Naive thymus-derived CD8-positive, alpha-beta T cell (primary cell): ENCODE data around the gene SUPV3L1. TPM values are rescaled to one million over a fixed set of nuclear protein-coding genes. Genes with fewer than 3 reads are reported as not detected.
"Not testable (repeated sequence)": the region's sequence is repeated elsewhere in the genome, so short reads cannot be mapped to it uniquely, and the experiment has no call there.

Experiments used
- ATAC-seq, 2 donors: fragments of 150-1000 bp; cut with Tn5 transposase in 1 of 2; sonication (Bioruptor Pico), chemical (Tn5 transposase) in 1 of 2; 1 replicate in 1 of 2; 2 replicates in 1 of 2; pipeline ENCODE4 v1.10.0; 2021; ENCODE audit warnings: mild to moderate bottlenecking in 2 of 2, moderate library complexity in 2 of 2
- POLR2A ChIA-PET: fragments of 350-600 bp; sonication (Branson Sonifier 250); formaldehyde crosslinking; loops from one replicate; lab custom pipeline; 2021; ENCODE audit warnings: antibody characterized with exemption; lab: Charles Lee
- DNase-seq, 10 donors: peaks; one replicate each; pipeline versions ENCODE4 v3.0.0 to v3.0.0-alpha.2; 2020 to 2022
- H3K27ac Mint-ChIP-seq, 10 donors: one replicate each; pipeline ENCODE4 v1.8.0; 2020 to 2022; ENCODE audit warnings: mild to moderate bottlenecking in 10 of 10, mixed read lengths in 10 of 10, moderate library complexity in 4 of 10, inconsistent platforms in 1 of 10
- H3K27me3 Mint-ChIP-seq, 5 donors: one replicate each; pipeline ENCODE4 v1.8.0; 2021 to 2022; ENCODE audit warnings: mixed read lengths in 5 of 5
- H3K36me3 Mint-ChIP-seq, 3 donors: one replicate each; pipeline ENCODE4 v1.8.0; 2020 to 2022; ENCODE audit warnings: mixed read lengths in 3 of 3, mild to moderate bottlenecking in 2 of 3, inconsistent platforms in 1 of 3
- H3K4me1 Mint-ChIP-seq, 4 donors: one replicate each; pipeline ENCODE4 v1.8.0; 2021 to 2022; ENCODE audit warnings: mixed read lengths in 4 of 4
- H3K4me3 Mint-ChIP-seq, 10 donors: one replicate each; pipeline ENCODE4 v1.8.0; 2020 to 2022; ENCODE audit warnings: mild to moderate bottlenecking in 10 of 10, mixed read lengths in 10 of 10, moderate library complexity in 6 of 10, inconsistent platforms in 1 of 10
- H3K9me3 Mint-ChIP-seq, 9 donors: one replicate each; pipeline ENCODE4 v1.8.0; 2020 to 2022; ENCODE audit warnings: mixed read lengths in 9 of 9, mild to moderate bottlenecking in 3 of 9, inconsistent platforms in 1 of 9, moderate library complexity in 1 of 9
- polyA plus RNA-seq, 3 donors: library from polyadenylated mRNA; unstranded; fragments of 300-500 nt; fragmentation: Illumina TruSeq; gene quantifications; one replicate each; pipeline ENCODE4 v1.2.3, GENCODE V29; 2021
- total RNA-seq, 8 experiments: library from RNA in 2 of 8; stranded (reverse) in 2 of 8; gene quantifications; one replicate each; pipeline ENCODE4 v1.2.3 and lab custom pipeline; 2021 to 2026

Gene SUPV3L1
- total and polyA plus RNA-seq, 5 experiments from 2014 or later, result 10.8 to 40.3 (median 17.8) TPM

DNA sequence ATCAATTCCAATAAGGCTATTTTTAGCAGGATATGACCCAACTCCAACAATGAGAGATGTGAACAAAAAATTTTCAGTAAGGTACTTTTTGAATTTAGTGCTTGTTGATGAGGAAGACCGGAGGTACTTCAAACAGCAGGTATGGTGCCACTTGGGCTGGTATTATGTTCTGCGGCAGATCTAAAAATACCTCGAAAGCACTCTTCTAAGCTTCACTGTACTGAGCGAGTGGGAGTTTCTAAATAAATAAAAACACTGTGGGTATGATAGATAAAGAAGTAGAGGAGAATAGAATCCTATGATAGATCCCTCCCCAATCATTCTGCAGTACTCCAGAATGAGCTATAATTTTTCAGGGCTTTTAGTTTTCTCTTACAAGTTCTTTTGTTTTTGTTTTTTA lies 11.5 kb upstream of the SUPV3L1 start:
- Mint-ChIP-seq H3K27ac (peak overlapping the region in 1 of 10 donors; percentile 59), H3K4me1 (no peaks in the 10 kb centered on the region), H3K27me3 (no peaks in the 10 kb centered on the region), H3K9me3 (no peaks in the 10 kb centered on the region), H3K36me3 (peaks cover 6 to 74% (median 6%) of the 10 kb centered on the region in 3 donors), H3K4me3 (no peak overlapping the region)
- ATAC-seq, result no peak
- POLR2A ChIA-PET, result interaction anchor here (0.7 kb wide), 1 partner anchor 513 kb away, joined by 3 read pairs; no protein-coding TSS in a partner anchor
- no peak for DNase-seq

DNA sequence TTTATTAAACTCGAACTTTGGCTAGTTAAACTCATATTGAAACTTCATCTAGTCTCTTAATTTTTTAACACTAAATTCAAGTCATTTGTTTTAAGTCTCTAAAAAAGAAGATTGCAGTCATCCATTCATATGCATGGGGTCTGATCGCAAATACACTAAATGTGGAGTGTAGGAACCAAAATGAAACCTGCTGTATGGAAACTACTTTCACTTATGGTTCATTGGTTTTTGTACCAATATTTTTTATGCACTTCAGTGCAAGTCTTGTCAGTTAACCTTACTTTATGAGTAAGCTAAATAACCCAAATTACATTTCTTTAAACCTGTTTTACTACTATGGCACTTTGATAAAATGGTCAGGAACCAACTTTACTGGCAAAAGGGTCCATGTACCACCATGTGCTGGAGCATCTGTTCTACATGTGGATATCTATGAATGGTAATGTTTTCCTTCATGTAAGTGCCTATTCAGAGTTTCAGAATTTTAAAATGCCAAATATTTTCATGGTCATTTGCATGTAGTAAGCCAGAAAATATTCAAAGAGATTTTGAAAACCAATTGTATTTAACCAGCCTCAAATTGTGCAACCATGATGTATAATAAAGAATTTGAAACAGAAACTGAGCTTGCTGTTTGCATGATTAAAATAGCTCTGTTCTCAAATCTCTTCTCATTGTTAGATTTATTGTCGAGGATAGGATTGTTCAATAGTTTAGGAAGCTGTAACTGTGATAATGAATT lies 7.6 kb upstream of the SUPV3L1 start:
- Mint-ChIP-seq H3K36me3 (peaks cover 6 to 44% (median 6%) of the 10 kb centered on the region in 3 donors), H3K4me3 (no peak overlapping the region), H3K9me3 (no peaks in the 10 kb centered on the region), H3K27me3 (no peaks in the 10 kb centered on the region), H3K4me1 (no peaks in the 10 kb centered on the region), H3K27ac (peak overlapping the region in 2 of 10 donors; percentile 25 to 39)
- no peak for ATAC-seq
- POLR2A ChIA-PET, result no interaction called here
- DNase-seq, result no peak

- DNase-seq, POLR2A ChIA-PET, H3K4me3 Mint-ChIP-seq, ATAC-seq, H3K9me3 Mint-ChIP-seq, H3K27me3 Mint-ChIP-seq: not testable (repeated sequence)
- H3K4me1 Mint-ChIP-seq, result peaks cover 4 to 16% (median 15%) of the 10 kb centered on the region in 4 donors
- peak overlapping the region in 2 of 10 donors; percentile 44 to 62 for H3K27ac Mint-ChIP-seq
- H3K36me3 Mint-ChIP-seq, result peaks cover 1 to 19% (median 6%) of the 10 kb centered on the region in 3 donors
Observed at GRCh38 chr10:69175326-69175725, 4.7 kb upstream of the SUPV3L1 start.

DNA sequence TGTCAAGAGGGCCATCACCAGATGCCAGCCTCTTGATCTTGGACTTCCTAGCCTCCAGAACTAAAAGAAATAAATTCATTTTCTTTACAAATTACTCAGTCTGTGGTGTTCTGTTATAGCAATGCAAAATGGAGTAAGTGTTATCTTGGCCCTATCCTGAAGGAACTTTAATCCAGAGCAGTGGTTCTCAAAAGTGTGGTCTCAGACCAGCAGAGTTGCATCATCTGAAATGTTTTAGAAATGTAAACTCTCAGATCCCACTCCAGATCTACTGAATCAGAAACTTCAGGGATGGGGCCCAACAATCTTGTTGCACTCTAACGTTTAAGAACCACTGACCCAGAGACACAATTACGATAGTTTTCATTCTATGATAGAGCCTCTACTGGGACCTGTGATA lies 3.2 kb upstream of the SUPV3L1 start:
- peak overlapping the region in 5 of 10 donors; percentile 6 to 44 (median 16) for H3K27ac Mint-ChIP-seq
- POLR2A ChIA-PET, result no interaction called here
- H3K36me3 Mint-ChIP-seq, result peaks cover 0 to 7% (median 0%) of the 10 kb centered on the region in 3 donors
- peaks cover 9 to 30% (median 28%) of the 10 kb centered on the region in 4 donors for H3K4me1 Mint-ChIP-seq
- no peaks in the 10 kb centered on the region for H3K27me3 Mint-ChIP-seq
- ATAC-seq (no peak), DNase-seq (no peak)
- H3K9me3 Mint-ChIP-seq, result no peaks in the 10 kb centered on the region
- no peak overlapping the region for H3K4me3 Mint-ChIP-seq

DNA sequence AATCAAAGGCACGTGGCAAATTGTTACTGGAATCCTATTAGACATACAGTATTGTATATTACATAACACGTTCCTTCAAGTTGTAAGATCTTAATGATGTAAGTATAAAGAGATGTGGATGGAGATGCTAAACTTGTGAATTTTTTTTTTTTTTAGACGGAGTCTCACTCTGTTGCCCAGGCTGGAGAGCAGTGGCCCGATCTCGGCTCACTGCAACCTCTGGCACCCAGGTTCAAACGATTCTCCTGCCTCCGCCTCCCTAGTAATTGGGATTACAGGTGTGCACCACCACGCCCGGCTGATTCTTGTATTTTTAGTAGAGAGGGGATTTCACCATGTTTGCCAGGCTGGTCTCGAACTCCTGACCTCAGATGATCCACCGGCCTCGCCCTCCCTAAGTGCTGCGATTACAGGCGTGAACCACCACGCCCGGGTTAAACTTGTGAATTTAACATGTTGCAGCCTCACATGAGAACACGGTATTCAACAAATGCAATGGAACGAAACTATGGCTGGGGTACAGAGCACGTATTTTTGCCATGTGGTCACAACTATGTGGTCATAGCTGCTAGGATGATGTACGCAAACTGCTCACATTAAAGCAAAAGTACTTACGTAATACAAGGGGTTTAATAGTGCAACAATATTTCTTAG lies 818 bp upstream of the SUPV3L1 start:
- Mint-ChIP-seq H3K27ac (peak overlapping the region; percentile 99 to 100 (median 100)), H3K4me3 (peak overlapping the region; percentile 91 to 99 (median 96)), H3K27me3 (no peaks in the 10 kb centered on the region), H3K4me1 (peaks cover 15 to 47% (median 40%) of the 10 kb centered on the region in 4 donors), H3K9me3 (no peaks in the 10 kb centered on the region), H3K36me3 (peaks cover 0 to 16% (median 0%) of the 10 kb centered on the region in 3 donors)
- ATAC-seq (peak; percentile 35 to 81), DNase-seq (peak in 6 of 10 donors; percentile 15 to 81 (median 63))
- POLR2A ChIA-PET, result interaction anchor here (0.6 to 1.5 kb wide), 9 partner anchors 10 to 913 kb away, joined by 3 to 7 read pairs (median 4); partner anchors contain the start of gene DDX21

GRCh38 chr10:69180525-69181204 lies 631 bp downstream of the SUPV3L1 start:
- H3K4me3 Mint-ChIP-seq, result peak overlapping the region; percentile 91 to 99 (median 96)
- DNase-seq (peak in 7 of 10 donors; percentile 13 to 53 (median 22)), ATAC-seq (peak in 1 of 2 donors; percentile 35)
- no peaks in the 10 kb centered on the region for H3K27me3 Mint-ChIP-seq
- H3K9me3 Mint-ChIP-seq, result no peaks in the 10 kb centered on the region
- POLR2A ChIA-PET, result interaction anchor here (0.6 to 1.5 kb wide), 6 partner anchors 9 to 912 kb away, joined by 3 to 7 read pairs (median 4); partner anchors contain the start of gene DDX21
- peak overlapping the region; percentile 99 to 100 (median 100) for H3K27ac Mint-ChIP-seq
- peaks cover 0 to 31% (median 0%) of the 10 kb centered on the region in 3 donors for H3K36me3 Mint-ChIP-seq
- H3K4me1 Mint-ChIP-seq, result peaks cover 21 to 58% (median 42%) of the 10 kb centered on the region in 4 donors

GRCh38 chr10:69181433-69181832 lies 1.4 kb downstream of the SUPV3L1 start:
- POLR2A ChIA-PET, result interaction anchor here (0.7 kb wide), 1 partner anchor 11 kb away, joined by 3 read pairs; no protein-coding TSS in a partner anchor
- Mint-ChIP-seq H3K27me3 (no peaks in the 10 kb centered on the region), H3K27ac (peak overlapping the region; percentile 99 to 100 (median 100)), H3K4me1 (peaks cover 21 to 59% (median 42%) of the 10 kb centered on the region in 4 donors), H3K9me3 (no peaks in the 10 kb centered on the region), H3K36me3 (peaks cover 0 to 39% (median 1%) of the 10 kb centered on the region in 3 donors), H3K4me3 (peak overlapping the region; percentile 91 to 99 (median 96))
- ATAC-seq (no peak), DNase-seq (no peak)

DNA sequence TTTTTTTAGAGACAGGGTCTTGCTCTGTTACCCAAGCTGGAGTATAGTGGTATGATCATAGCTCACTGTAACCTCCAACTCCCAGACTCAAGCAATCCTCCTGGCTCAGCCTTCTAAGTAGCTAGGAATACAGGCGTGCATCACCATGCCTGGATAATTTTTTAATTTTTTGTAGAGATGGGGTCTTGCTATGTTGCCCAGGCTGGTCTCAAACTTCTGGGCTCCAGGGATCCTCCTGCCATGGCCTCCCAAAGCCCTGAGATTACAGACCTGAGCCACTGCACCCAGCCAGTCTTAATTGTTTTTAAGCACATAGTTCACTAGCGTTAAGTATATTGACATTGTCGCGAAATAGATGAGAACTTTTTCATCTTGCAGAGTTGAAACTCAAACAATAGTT lies 2.0 kb downstream of the SUPV3L1 start:
- POLR2A ChIA-PET, result interaction anchor here (0.7 kb wide), 1 partner anchor 10 kb away, joined by 3 read pairs; no protein-coding TSS in a partner anchor
- Mint-ChIP-seq H3K4me1 (peaks cover 21 to 59% (median 42%) of the 10 kb centered on the region in 4 donors), H3K9me3 (no peaks in the 10 kb centered on the region), H3K36me3 (peaks cover 0 to 44% (median 1%) of the 10 kb centered on the region in 3 donors), H3K27ac (peak overlapping the region in 5 of 10 donors; percentile 50 to 100 (median 61)), H3K27me3 (no peaks in the 10 kb centered on the region), H3K4me3 (peak overlapping the region in 1 of 10 donors; percentile 27)
- ATAC-seq (no peak), DNase-seq (no peak)

GRCh38 chr10:69186524-69186923 lies 6.5 kb downstream of the SUPV3L1 start:
- Mint-ChIP-seq H3K27me3 (no peaks in the 10 kb centered on the region), H3K36me3 (peaks cover 0 to 81% (median 6%) of the 10 kb centered on the region in 3 donors), H3K27ac (peak overlapping the region in 2 of 10 donors; percentile 21 to 33), H3K4me3 (no peak overlapping the region), H3K9me3 (no peaks in the 10 kb centered on the region), H3K4me1 (peaks cover 8 to 32% (median 17%) of the 10 kb centered on the region in 4 donors)
- ATAC-seq (no peak), DNase-seq (no peak)
- POLR2A ChIA-PET, result interaction anchor here (0.7 kb wide), 1 partner anchor 206 kb away, joined by 4 read pairs; no protein-coding TSS in a partner anchor

- Mint-ChIP-seq H3K9me3 (no peaks in the 10 kb centered on the region), H3K36me3 (peaks cover 0 to 77% (median 19%) of the 10 kb centered on the region in 3 donors), H3K4me1 (peaks cover 0 to 17% (median 0%) of the 10 kb centered on the region in 4 donors), H3K27ac (peak overlapping the region in 5 of 10 donors; percentile 1 to 78 (median 23)), H3K4me3 (no peak overlapping the region), H3K27me3 (no peaks in the 10 kb centered on the region)
- POLR2A ChIA-PET, result interaction anchor here (0.7 kb wide), 2 partner anchors 24 to 306 kb away, joined by 4 to 5 read pairs; no protein-coding TSS in a partner anchor
- ATAC-seq (no peak), DNase-seq (no peak)
Observed at GRCh38 chr10:69201045-69201444, 21.0 kb downstream of the SUPV3L1 start.

DNA sequence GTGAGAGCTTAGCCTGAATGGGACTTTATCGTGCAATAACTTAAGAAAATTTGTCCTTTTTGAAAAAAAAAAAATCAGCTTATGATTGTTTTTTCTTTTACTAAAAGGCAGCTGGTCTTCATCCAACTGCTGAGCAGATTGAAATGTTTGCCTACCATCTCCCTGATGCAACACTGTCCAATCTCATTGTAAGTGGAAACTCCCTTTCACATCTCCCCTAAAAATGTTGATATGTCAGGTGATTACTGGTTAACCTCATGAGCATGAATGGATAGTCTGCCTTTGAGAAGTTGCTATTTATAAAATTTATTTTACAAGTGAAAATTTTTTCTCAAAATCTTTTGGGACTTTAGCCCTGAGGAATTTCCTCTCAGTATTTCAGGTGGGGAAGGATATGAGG lies 22.3 kb downstream of the SUPV3L1 start:
- POLR2A ChIA-PET, result no interaction called here
- H3K27me3 Mint-ChIP-seq, result no peaks in the 10 kb centered on the region
- no peak overlapping the region for H3K4me3 Mint-ChIP-seq
- peak in 1 of 2 donors; percentile 75 for ATAC-seq
- H3K4me1 Mint-ChIP-seq, result peaks cover 0 to 24% (median 2%) of the 10 kb centered on the region in 4 donors
- peaks cover 0 to 78% (median 26%) of the 10 kb centered on the region in 3 donors for H3K36me3 Mint-ChIP-seq
- peak overlapping the region in 6 of 10 donors; percentile 11 to 79 (median 57) for H3K27ac Mint-ChIP-seq
- no peak for DNase-seq
- no peaks in the 10 kb centered on the region for H3K9me3 Mint-ChIP-seq

DNA sequence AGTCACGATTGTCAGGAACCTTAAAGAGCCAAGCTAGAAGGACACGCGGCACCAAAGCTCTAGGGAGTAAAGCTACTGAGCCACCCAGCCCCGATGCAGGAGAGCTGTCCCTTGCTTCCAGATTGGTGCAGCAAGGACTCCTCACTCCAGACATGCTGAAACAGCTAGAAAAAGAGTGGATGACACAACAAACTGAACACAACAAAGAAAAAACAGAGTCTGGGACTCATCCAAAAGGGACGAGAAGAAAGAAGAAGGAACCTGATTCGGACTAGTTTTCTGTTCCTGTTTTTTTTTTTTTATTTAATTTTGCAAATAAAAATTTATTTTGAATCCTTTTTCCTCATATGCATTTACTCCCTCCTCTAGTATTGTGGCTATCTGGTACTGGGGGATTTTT lies 28.7 kb downstream of the SUPV3L1 start:
- peak overlapping the region in 4 of 10 donors; percentile 17 to 71 (median 30) for H3K27ac Mint-ChIP-seq
- POLR2A ChIA-PET, result no interaction called here
- H3K27me3 Mint-ChIP-seq, result no peaks in the 10 kb centered on the region
- no peak overlapping the region for H3K4me3 Mint-ChIP-seq
- peaks cover 0 to 20% (median 2%) of the 10 kb centered on the region in 4 donors for H3K4me1 Mint-ChIP-seq
- ATAC-seq (no peak), DNase-seq (no peak)
- H3K9me3 Mint-ChIP-seq, result no peaks in the 10 kb centered on the region
- H3K36me3 Mint-ChIP-seq, result peaks cover 0 to 50% (median 25%) of the 10 kb centered on the region in 3 donors
